Urinary bladder (tissue), 4 donors: ENCODE measurements around the gene TLCD4. TPM values are rescaled to one million over a fixed set of nuclear protein-coding genes. Genes with fewer than 3 reads are reported as not detected.

Experiments
- DNase-seq: peaks from one replicate; pipeline ENCODE4 v3.0.0-alpha.2; 2015; ENCODE audit errors: extremely low spot score
- H3K27ac ChIP-seq: one replicate; pipeline ENCODE4 v1.5.1; 2013; ENCODE audit warnings: low read depth, mild to moderate bottlenecking, moderate library complexity
- H3K36me3 ChIP-seq: one replicate; pipeline ENCODE4 v1.6.1; 2013; ENCODE audit warnings: mild to moderate bottlenecking, moderate library complexity; ENCODE audit not compliant: insufficient read depth
- H3K4me1 ChIP-seq: one replicate; pipeline ENCODE4 v1.6.1; 2013; ENCODE audit warnings: mild to moderate bottlenecking, moderate library complexity; ENCODE audit not compliant: insufficient read depth
- H3K4me3 ChIP-seq: one replicate; pipeline ENCODE4 v1.5.1; 2013; ENCODE audit warnings: low read depth, low read length
- WGBS: extraction: QIAGEN DNeasy Blood & Tissue Kit; methylation state at CpG from one replicate; pipeline ENCODE4 v1.1.7; 2013; 5-methylcytosine and 5-hydroxymethylcytosine counted together
- polyA plus RNA-seq: library from polyadenylated mRNA; stranded (reverse); fragments of 200-250 nt; gene quantifications from one replicate; pipeline ENCODE4 v1.2.3, GENCODE V29; 2013
- total RNA-seq: library from RNA; depleted of rRNA; stranded (reverse); fragments of >200 nt; gene quantifications from one replicate; pipeline ENCODE4 v1.2.3, GENCODE V29; 2014
- donor health status: healthy with polysubstance abuse.
- donor health status: healthy.

TLCD4 gene
- total and polyA plus RNA-seq, 2 donors: 7.1 to 28.1 TPM

DNA sequence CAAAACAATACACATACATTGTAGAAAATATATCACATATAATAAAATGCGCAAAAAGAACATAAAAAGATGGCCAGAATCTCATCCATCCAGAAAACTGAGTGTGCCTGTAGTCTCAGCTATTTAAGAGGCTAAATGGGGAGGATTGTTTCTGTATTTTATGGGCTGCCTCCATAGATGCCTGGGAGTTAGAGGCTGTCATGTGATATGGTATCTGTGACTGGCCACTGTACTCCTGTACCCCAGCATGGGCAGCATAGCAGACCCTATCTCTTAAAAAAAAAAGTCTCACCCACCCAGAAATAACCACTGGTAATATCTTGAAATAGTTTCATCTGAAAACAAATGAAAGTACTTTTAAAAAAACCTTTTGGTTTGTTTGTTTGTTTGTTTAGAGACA is 3.5 kb upstream of the TLCD4 start:
- DNase-seq: no peak
- Histone ChIP-seq H3K36me3 (no peaks in the 10 kb centered on the region), H3K27ac (no peak overlapping the region), H3K4me1 (no peaks in the 10 kb centered on the region), H3K4me3 (no peak overlapping the region)
- WGBS: 97% methylated on average over 1 of the region's 1 CpG

- WGBS: 90% methylated on average over 3 of the region's 3 CpGs
- H3K4me1 ChIP-seq: no peaks in the 10 kb centered on the region
Measured at GRCh38 chr1:95115708-95116137, 1.4 kb upstream of the TLCD4 start.

DNA sequence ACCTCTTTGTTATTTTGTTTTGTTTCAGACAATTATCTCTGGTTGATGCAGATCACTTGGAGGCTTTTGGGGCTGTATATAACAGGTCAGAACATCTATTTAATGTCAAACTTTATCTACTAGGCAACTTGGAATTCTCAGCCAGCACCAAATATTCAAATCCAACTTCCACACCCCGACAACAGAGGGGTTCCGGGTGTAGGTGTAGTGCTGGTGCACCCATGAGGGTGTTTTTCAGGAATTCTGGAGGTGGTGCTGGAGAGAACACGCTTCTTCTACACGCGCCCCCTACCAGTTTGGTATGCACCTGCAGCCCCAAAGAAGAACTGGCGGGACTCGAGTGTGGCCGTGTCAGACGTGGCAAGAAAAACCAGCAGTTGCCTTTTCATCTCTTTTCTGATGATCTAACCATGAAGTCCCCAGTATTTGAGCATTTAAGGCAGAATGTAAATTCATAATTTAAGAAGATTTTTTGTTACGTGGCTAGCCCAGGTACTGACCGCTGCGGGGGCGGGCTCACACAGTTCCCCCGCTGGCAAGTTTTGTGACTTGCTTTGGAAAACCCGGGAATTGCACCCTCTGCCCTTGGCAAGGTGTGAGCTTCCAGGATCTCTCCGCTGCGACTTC is 462 bp upstream of the TLCD4 start:
- Histone ChIP-seq H3K4me3 (peak overlapping the region; percentile 81), H3K27ac (no peak overlapping the region), H3K4me1 (no peaks in the 10 kb centered on the region), H3K36me3 (no peaks in the 10 kb centered on the region)
- WGBS: 2% methylated on average over 17 of the region's 17 CpGs
- peak; percentile 51 for DNase-seq

More at GRCh38 chr1:95115708-95116137, 1.4 kb upstream of the TLCD4 start:
- Histone ChIP-seq H3K36me3 (no peaks in the 10 kb centered on the region), H3K27ac (no peak overlapping the region), H3K4me3 (no peak overlapping the region)
- no peak for DNase-seq

DNA sequence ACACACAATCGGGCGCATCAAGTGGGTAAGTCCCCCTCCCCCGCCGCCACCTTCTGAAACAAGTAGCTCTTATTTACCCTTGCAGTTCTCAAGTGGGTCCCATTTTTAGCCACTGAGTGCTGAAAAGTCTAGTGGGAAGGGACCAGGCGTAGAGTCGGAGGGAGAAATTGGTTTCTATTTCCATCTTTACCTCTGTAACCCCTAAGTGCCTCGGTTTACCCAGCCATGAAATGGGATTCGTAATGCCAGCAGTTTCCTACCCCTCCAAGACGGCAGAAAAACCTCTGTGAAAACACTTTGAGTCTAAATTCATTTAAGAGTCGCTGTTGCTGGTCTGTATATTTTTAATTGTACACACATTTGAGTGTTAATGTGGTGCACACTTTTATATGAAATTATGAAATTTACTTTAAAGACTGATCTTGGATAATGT is 928 bp downstream of the TLCD4 start:
- DNase-seq: no peak
- no peaks in the 10 kb centered on the region for H3K36me3 ChIP-seq
- H3K27ac ChIP-seq: no peak overlapping the region
- H3K4me1 ChIP-seq: no peaks in the 10 kb centered on the region
- WGBS: 28% methylated on average over 10 of the region's 10 CpGs
- H3K4me3 ChIP-seq: peak overlapping the region; percentile 81

DNA sequence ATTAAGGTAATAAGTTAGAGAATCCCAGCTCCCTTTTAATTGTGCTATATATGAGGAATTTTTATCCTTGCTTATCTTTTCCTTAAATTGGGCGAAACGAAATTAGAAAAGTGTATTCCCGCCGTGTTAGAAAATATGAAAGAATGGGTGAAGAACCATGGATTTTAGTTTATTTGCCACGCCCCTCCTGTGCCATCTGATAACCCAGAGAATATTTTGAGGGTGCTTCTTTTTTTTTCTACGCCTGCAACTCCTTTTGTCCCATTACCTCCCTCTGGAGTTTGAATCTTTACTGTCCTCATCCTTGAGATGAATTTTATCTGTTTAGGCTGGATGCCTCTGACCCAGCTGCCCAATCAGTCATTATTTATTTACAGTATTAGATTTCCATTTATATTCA is 1.6 kb downstream of the TLCD4 start:
- no peak overlapping the region for H3K27ac ChIP-seq
- H3K4me3 ChIP-seq: no peak overlapping the region
- H3K36me3 ChIP-seq: no peaks in the 10 kb centered on the region
- no peak for DNase-seq
- WGBS: 95% methylated on average over 6 of the region's 6 CpGs
- H3K4me1 ChIP-seq: no peaks in the 10 kb centered on the region

DNA sequence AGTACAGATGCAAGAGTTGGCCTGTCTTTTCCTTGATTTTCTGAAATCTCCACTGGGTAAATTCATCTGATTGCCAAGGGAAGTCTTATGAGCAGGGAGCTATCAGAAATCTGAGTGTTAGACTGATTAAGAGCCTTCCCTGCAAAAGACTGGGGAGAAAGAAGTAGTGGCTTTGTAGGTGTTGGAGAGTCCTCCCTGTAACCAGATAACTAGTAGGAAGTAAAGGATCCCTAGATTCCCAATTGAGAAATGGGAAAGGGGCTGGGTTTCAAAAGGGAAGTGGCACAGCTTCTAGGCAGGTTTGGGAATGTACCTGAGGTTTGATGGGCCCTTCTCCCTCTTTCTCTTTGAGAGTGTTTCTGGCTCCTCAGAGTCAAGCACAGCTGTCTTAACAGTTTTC is 2.1 kb downstream of the TLCD4 start:
- no peaks in the 10 kb centered on the region for H3K4me1 ChIP-seq
- no peak overlapping the region for H3K4me3 ChIP-seq
- no peak overlapping the region for H3K27ac ChIP-seq
- H3K36me3 ChIP-seq: no peaks in the 10 kb centered on the region
- DNase-seq: no peak

- H3K36me3 ChIP-seq: no peaks in the 10 kb centered on the region
- no peak overlapping the region for H3K27ac ChIP-seq
- no peak overlapping the region for H3K4me3 ChIP-seq
- DNase-seq: no peak
- 80% methylated on average over 8 of the region's 8 CpGs for WGBS
- no peaks in the 10 kb centered on the region for H3K4me1 ChIP-seq
Measured at GRCh38 chr1:95122151-95122697, 5.1 kb downstream of the TLCD4 start.

- no peak for DNase-seq
- WGBS: 93% methylated on average over 2 of the region's 2 CpGs
- no peak overlapping the region for H3K4me3 ChIP-seq
- no peak overlapping the region for H3K27ac ChIP-seq
- no peaks in the 10 kb centered on the region for H3K4me1 ChIP-seq
- no peaks in the 10 kb centered on the region for H3K36me3 ChIP-seq
Measured at GRCh38 chr1:95124342-95124741, 7.2 kb downstream of the TLCD4 start.

DNA sequence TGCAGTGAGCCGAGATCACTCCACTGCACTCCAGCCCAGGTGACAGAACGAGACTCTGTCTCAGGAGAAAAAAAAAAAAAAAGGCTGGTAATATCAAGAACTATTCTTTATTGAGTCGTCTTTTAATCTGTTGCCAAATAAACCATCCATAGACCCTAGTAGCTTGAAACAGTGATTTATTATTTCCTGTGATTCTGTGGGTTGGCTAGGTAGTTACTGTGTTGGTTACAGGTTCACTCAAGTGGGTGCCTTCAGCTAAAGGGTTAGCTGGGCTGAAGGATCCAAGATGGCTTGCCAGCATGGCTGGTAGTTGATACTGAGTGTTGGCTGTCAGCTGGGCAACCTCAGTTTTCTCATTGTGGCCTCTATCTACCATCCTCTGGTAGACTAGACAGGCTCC is 9.2 kb downstream of the TLCD4 start:
- 89% methylated on average over 3 of the region's 3 CpGs for WGBS
- Histone ChIP-seq H3K4me1 (no peaks in the 10 kb centered on the region), H3K4me3 (no peak overlapping the region), H3K27ac (no peak overlapping the region), H3K36me3 (no peaks in the 10 kb centered on the region)
- DNase-seq: no peak

DNA sequence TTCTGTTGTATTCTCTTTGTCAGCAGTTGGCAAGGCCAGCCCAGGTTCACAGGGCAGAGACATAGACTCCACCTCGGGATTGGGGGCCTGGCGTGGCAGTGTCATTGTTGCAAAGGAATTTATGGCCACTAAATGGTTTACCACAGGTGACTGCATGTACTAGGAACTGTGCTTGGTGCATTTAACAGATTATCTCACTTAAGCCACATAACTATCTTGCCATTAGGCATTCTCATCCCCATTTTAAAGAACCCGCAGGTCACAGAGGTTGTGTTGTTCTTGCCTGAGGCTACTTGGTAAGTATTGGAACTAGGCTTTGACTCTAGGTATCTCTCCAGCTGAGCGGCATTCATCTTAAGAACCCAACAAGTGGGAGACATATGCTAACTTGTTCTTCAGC is 9.7 kb downstream of the TLCD4 start:
- WGBS: 92% methylated on average over 4 of the region's 4 CpGs
- no peak overlapping the region for H3K27ac ChIP-seq
- DNase-seq: no peak
- H3K4me1 ChIP-seq: no peaks in the 10 kb centered on the region
- no peaks in the 10 kb centered on the region for H3K36me3 ChIP-seq
- H3K4me3 ChIP-seq: no peak overlapping the region

GRCh38 chr1:95127380-95127779 is 10.2 kb downstream of the TLCD4 start:
- H3K4me3 ChIP-seq: no peak overlapping the region
- no peaks in the 10 kb centered on the region for H3K36me3 ChIP-seq
- no peak overlapping the region for H3K27ac ChIP-seq
- H3K4me1 ChIP-seq: no peaks in the 10 kb centered on the region
- 95% methylated on average over 1 of the region's 1 CpG for WGBS
- no peak for DNase-seq

DNA sequence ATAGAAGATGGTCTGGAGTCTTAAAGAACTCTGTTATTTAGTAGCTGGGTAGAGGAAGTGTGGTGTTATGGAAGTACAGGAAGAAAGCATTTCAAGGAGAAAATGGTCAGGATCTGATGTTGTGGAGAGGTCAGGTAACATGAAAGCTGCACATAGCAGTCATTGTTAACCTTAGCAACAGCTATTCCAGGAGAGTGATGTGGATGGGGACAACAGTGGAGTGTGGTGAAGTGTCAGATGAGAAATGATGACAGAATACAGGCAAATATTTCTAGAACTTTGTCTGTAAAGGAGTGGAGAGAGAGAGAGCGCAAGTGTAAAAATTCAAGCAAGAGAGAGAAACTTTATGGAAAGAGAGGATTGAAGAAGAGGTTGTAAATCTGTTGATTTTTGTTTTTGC is 15.6 kb downstream of the TLCD4 start:
- WGBS: 100% methylated on average over 1 of the region's 1 CpG
- no peaks in the 10 kb centered on the region for H3K36me3 ChIP-seq
- no peak overlapping the region for H3K4me3 ChIP-seq
- H3K27ac ChIP-seq: no peak overlapping the region
- no peaks in the 10 kb centered on the region for H3K4me1 ChIP-seq
- no peak for DNase-seq

DNA sequence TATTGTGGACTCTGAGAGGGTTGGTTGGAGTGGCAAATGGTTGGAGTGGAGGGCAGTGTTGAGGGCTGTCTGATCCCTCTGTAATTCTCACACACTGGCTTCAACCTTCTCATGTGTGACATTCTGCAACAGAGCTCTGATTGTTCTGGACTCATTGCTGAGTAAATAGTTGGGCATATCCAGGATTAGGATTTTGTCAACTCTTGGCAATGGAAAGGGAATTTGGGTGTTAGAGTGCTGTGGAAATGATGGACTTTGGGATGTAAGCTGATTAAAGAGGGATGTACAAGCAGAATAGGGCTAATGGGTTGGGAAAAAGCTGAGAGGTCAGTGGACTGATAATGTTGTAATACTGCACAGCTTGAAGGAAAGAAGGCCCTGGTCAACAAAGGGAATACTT is 16.5 kb downstream of the TLCD4 start:
- H3K36me3 ChIP-seq: no peaks in the 10 kb centered on the region
- H3K27ac ChIP-seq: no peak overlapping the region
- no peaks in the 10 kb centered on the region for H3K4me1 ChIP-seq
- no peak for DNase-seq
- H3K4me3 ChIP-seq: no peak overlapping the region

DNA sequence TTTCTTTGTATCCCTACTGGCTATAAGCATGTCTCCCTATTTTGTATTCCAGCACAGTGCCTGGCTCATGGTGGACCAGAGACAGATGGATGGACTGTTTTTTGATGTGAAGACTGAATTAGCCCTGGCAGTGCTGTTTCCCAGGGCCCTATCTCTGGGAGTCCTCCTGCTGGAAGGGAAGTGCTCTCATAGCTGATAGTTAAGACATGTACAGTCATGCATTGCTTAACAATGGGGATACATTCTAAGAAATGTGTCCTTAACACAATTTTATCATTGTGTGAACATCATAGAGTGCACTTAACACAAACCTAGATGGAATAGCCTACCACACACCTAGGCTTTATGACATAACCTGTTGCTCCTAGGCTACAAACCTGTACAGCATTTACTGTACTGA is 21.1 kb downstream of the TLCD4 start:
- DNase-seq: no peak
- Histone ChIP-seq H3K4me3 (no peak overlapping the region), H3K27ac (no peak overlapping the region), H3K36me3 (no peaks in the 10 kb centered on the region), H3K4me1 (no peaks in the 10 kb centered on the region)

DNA sequence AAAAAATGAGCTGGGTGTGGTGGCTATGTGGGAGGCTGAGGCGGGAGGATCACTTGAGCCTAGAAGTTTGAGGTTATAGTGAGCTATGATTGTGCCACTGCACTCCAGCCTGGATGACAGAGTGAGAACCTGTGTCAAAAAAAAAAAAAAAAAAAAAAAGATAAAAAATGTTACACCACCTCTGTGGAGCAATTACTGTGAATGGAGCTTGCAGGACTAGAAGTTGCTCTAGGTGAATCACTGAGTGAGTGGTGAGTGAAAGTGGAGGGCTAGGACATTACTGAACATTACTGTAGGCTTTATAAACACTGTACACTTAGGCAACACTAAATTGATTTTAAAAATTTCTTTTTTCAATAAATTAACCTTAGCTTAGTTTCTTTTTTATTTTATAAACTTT is 21.9 kb downstream of the TLCD4 start:
- H3K4me1 ChIP-seq: no peaks in the 10 kb centered on the region
- DNase-seq: no peak
- no peak overlapping the region for H3K4me3 ChIP-seq
- H3K27ac ChIP-seq: no peak overlapping the region
- no peaks in the 10 kb centered on the region for H3K36me3 ChIP-seq
- WGBS: 94% methylated on average over 1 of the region's 1 CpG
